Measurements from ENCODE around the gene CPSF4L.

CPSF4L gene

DNA sequence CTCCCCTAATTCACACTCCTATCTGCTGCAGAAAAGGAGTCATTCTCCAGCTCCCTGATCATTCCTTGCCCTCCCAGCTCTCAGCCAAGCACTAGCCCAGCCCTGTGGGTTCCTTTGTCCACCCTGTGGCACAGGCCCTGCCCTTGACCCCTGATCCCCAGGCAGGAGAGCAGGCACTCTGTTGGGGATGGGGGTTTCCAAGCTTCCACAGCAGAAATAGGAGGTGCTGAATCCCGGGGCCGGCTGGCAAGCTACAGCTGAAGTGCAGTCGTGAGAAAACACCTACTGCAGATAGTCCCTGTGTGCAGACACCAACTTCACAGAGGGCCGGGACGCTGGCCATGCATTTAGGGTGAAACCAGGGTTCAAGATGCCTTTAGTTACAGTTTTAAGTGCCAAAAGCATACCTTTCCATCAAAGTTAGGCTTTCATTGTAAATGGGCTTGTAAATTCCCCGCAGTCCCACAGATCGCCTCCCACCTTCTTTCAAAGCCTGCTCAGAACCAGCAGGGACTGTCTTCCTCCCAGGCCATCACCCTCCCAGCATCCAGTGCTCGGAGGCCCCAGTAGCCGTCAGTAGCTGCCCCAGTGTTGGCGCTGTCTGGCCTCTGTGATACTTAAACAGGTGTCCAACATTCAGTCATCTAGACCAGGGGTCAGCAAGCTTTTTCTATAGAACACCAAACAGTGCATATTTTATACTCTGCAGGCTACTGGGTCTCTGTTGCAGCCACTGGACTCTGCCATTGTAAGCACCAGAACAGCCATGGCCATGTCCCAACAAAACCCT is 10.6 kb downstream of the CPSF4L start:
- no peak for DNase-seq (ENCODE audit: low read depth, low spot score)
- H3K4me3 ChIP-seq (ENCODE audit: low read depth, low read length), result no peak overlapping the region
- no peak for TF ChIP-seq CTCF (IDR thresholded peaks at IDR 0.05; ENCODE audit: low read depth, low read length)
- in situ Hi-C loops (cut with HindIII; ENCODE audit: low sequenced_read_pairs), result no loop called here

DNA sequence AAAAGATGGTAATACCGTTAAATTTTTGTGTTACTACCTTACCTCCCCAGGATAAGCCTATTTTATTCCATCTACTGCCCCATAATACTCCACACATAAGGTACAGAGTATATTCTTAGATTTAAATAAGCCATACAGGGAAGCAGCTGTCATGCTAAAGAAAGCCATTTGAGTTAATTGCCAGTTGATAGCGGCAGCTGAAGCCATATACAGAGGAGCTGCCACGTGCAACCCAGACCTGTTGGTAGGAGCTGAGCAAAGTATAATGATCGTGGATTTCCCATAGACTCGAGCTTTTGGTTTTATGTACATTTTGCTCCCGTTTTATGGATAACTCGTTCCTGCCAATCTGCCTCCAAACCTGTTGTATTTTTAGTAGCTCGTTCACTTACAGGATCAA is 12.0 kb downstream of the CPSF4L start:
- no peak for DNase-seq (ENCODE audit: low read depth, low spot score)
- TF ChIP-seq CTCF (IDR thresholded peaks at IDR 0.05; ENCODE audit: low read depth, low read length), result no peak
- in situ Hi-C loops (cut with HindIII; ENCODE audit: low sequenced_read_pairs), result no loop called here
- no peak overlapping the region for H3K4me3 ChIP-seq (ENCODE audit: low read depth, low read length)

DNA sequence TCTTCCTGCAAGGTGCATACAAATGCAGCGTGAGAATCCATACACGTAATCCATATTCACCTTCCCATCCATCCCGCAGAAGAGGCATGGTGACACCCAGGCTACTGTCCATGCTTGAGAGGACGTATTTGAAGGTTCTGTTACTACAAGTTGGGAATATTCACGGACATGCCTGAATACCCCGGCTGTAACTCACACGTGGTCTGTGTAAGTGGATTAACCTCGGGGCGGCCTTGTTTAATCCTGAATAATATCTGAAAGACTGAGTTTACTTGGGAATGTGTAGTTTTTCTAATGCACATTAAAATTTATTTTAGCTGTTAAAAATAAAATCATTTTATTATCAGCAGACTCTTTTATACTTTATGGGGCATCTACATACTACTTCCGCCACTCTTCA is 13.1 kb downstream of the CPSF4L start:
- H3K4me3 ChIP-seq (ENCODE audit: low read depth, low read length), result no peak overlapping the region
- DNase-seq (ENCODE audit: low read depth, low spot score), result no peak
- TF ChIP-seq CTCF (IDR thresholded peaks at IDR 0.05; ENCODE audit: low read depth, low read length), result no peak
- in situ Hi-C loops (cut with HindIII; ENCODE audit: low sequenced_read_pairs), result no loop called here

- H3K4me3 ChIP-seq (ENCODE audit: low read depth, low read length), result no peak overlapping the region
- TF ChIP-seq CTCF (IDR thresholded peaks at IDR 0.05; ENCODE audit: low read depth, low read length), result peak; percentile 22
- in situ Hi-C loops (cut with HindIII; ENCODE audit: low sequenced_read_pairs), result no loop called here
- no peak for DNase-seq (ENCODE audit: low read depth, low spot score)
Observed at GRCh38 chr17:73247726-73248125, 14.0 kb downstream of the CPSF4L start.

DNA sequence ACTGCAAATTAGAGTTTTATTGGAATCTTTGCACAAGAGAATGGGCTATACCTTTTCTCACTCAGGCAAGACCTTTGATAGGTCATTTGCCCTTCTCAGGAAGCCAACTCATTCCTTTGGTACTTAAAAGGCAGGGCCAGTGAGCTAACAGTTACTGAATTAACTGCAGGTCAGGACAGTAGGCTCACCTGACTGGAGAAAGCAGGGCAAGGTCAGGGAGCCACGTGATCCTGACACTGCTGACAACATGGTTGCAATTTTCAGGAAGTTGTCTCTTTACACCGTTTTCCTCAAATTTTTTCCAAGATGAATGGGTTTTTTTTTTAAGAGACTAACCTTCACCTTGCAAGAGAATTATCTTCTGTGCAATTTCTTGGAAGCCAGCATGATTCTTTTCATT is 21.1 kb downstream of the CPSF4L start:
- H3K4me3 ChIP-seq (ENCODE audit: low read depth, low read length), result no peak overlapping the region
- DNase-seq (ENCODE audit: low read depth, low spot score), result no peak
- TF ChIP-seq CTCF (IDR thresholded peaks at IDR 0.05; ENCODE audit: low read depth, low read length), result no peak
- in situ Hi-C loops (cut with HindIII; ENCODE audit: low sequenced_read_pairs), result no loop called here

GRCh38 chr17:73237714-73238113 is 24.0 kb downstream of the CPSF4L start:
- in situ Hi-C loops (cut with HindIII; ENCODE audit: low sequenced_read_pairs), result no loop called here
- no peak for DNase-seq (ENCODE audit: low read depth, low spot score)
- no peak for TF ChIP-seq CTCF (IDR thresholded peaks at IDR 0.05; ENCODE audit: low read depth, low read length)
- no peak overlapping the region for H3K4me3 ChIP-seq (ENCODE audit: low read depth, low read length)

Data from astrocyte of the spinal cord (primary cell).